Upper lobe of left lung (tissue), 6 donors: ENCODE data around the gene PM20D2. TPM values are rescaled to one million over a fixed set of nuclear protein-coding genes. Genes with fewer than 3 reads are reported as not detected.

Experiments
- ATAC-seq, 2 donors: fragments of 200-7000 bp; cut with Tn5 transposase; one replicate each; pipeline ENCODE4 v1.9.1; 2022; ENCODE audit warnings: mild to moderate bottlenecking in 2 of 2, moderate library complexity in 2 of 2; ENCODE audit not compliant: low FRiP score in 2 of 2
- DNase-seq, 2 donors: peaks; one replicate each; pipeline ENCODE4 v3.0.0-alpha.2; 2019 to 2020
- H3K27ac ChIP-seq, 4 donors: fragments of 200-600 bp; sonication (generic); one replicate each; pipeline ENCODE4 v1.5.1; 2016 to 2019
- H3K27me3 ChIP-seq, 4 donors: fragments of 200-600 bp; sonication (generic); one replicate each; pipeline ENCODE4 v1.5.1; 2017 to 2019
- H3K36me3 ChIP-seq, 4 donors: fragments of 200-600 bp; sonication (generic); one replicate each; pipeline ENCODE4 v1.5.1; 2016 to 2019
- H3K4me1 ChIP-seq, 4 donors: fragments of 200-600 bp; sonication (generic); one replicate each; pipeline ENCODE4 v1.5.1; 2018 to 2019
- H3K4me3 ChIP-seq, 4 donors: fragments of 200-600 bp; sonication (generic); one replicate each; pipeline ENCODE4 v1.5.1; 2017 to 2019; ENCODE audit warnings: mild to moderate bottlenecking in 2 of 4, moderate library complexity in 1 of 4
- H3K9me3 ChIP-seq, 4 donors: fragments of 200-600 bp; sonication (generic); one replicate each; pipeline ENCODE4 v1.5.1; 2018 to 2019
- CTCF ChIP-seq, 6 experiments: fragments of 450-650 bp in 4 of 6; fragments of 200-600 bp in 2 of 6; sonication (generic) in 2 of 6; IDR thresholded peaks; one replicate each; pipeline ENCODE4 v1.5.1; 2016 to 2019; ENCODE audit warnings: antibody characterized with exemption in 6 of 6
- EP300 ChIP-seq, 4 donors: sonication (generic); formaldehyde crosslinking; IDR thresholded peaks; one replicate each; pipeline ENCODE4 v1.5.1; 2017; ENCODE audit warnings: antibody characterized with exemption in 4 of 4, control low read depth in 2 of 4
- POLR2A ChIP-seq, 4 donors: fragments of 450-650 bp; IDR thresholded peaks; one replicate each; pipeline ENCODE4 v1.5.1; 2016 to 2017; ENCODE audit warnings: antibody characterized with exemption in 4 of 4, mild to moderate bottlenecking in 2 of 4
- POLR2AphosphoS5 ChIP-seq, 2 donors: sonication (generic); formaldehyde crosslinking; IDR thresholded peaks; one replicate each; pipeline ENCODE4 v1.5.1; 2017; ENCODE audit warnings: antibody characterized with exemption in 2 of 2
- WGBS, 2 donors: methylation state at CpG; one replicate each; pipeline ENCODE4 v1.1.5; 2017 to 2018; 5-methylcytosine and 5-hydroxymethylcytosine counted together
- total RNA-seq, 6 donors: library from RNA; depleted of rRNA in 4 of 6; stranded (reverse); fragments of >200 nt in 4 of 6; gene quantifications; one replicate each; pipeline versions ENCODE4 v1.1.0 to v1.2.1, GENCODE V29; 2016 to 2021
- donor health status: DM: no; HTN: no; CAD: no; lungs with moderate emphysema.
- donor health status: DM: no; HTN: yes; CAD: no; lungs with severe emphysema.

The PM20D2 gene
- total RNA-seq, 6 donors from 2014 or later: 2.9 to 15.0 (median 5.4) TPM

DNA sequence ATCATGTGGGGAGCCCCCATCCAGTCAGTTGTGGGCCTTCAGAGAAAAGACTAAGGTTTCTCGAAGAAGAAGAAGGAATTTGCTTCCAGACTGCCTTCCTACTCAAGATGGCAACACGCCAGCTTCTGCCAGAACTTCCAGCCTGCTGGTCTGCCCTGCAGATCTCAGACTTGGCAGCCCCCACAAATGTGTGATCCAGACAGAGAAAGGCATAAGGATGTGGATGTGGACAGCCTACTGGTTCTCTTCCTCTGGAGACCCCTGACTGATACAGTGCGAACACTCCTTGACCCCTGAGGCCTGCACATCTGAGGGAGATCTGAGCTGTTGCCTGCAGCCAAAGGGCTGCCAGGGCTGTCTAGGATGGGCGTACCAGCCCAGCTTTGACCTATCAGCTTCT is 62.7 kb downstream of the PM20D2 start:
- TF ChIP-seq CTCF (IDR thresholded peaks at IDR 0.05) (no peak), POLR2A (IDR thresholded peaks at IDR 0.05) (no peak), EP300 (IDR thresholded peaks at IDR 0.05) (no peak), POLR2AphosphoS5 (IDR thresholded peaks at IDR 0.05) (no peak)
- Histone ChIP-seq H3K27me3 (no peaks in the 10 kb centered on the region), H3K4me3 (no peak overlapping the region), H3K36me3 (no peaks in the 10 kb centered on the region), H3K9me3 (no peaks in the 10 kb centered on the region), H3K4me1 (no peaks in the 10 kb centered on the region), H3K27ac (no peak overlapping the region)
- ATAC-seq (no peak), DNase-seq (no peak)
- WGBS, 2 donors: 26 to 79% methylated on average over 3 to 4 of the region's 4 CpGs

GRCh38 chr6:89209457-89209856 is 63.6 kb downstream of the PM20D2 start:
- no peaks in the 10 kb centered on the region for H3K36me3 ChIP-seq
- no peak overlapping the region for H3K4me3 ChIP-seq
- H3K9me3 ChIP-seq: no peaks in the 10 kb centered on the region
- H3K27ac ChIP-seq: no peak overlapping the region
- H3K4me1 ChIP-seq: no peaks in the 10 kb centered on the region
- no peak for ATAC-seq
- 86 to 95% methylated on average over 6 of the region's 6 CpGs for WGBS, 2 donors
- no peaks in the 10 kb centered on the region for H3K27me3 ChIP-seq
- DNase-seq: no peak
- TF ChIP-seq CTCF (IDR thresholded peaks at IDR 0.05) (no peak), EP300 (IDR thresholded peaks at IDR 0.05) (no peak), POLR2AphosphoS5 (IDR thresholded peaks at IDR 0.05) (no peak), POLR2A (IDR thresholded peaks at IDR 0.05) (no peak)

DNA sequence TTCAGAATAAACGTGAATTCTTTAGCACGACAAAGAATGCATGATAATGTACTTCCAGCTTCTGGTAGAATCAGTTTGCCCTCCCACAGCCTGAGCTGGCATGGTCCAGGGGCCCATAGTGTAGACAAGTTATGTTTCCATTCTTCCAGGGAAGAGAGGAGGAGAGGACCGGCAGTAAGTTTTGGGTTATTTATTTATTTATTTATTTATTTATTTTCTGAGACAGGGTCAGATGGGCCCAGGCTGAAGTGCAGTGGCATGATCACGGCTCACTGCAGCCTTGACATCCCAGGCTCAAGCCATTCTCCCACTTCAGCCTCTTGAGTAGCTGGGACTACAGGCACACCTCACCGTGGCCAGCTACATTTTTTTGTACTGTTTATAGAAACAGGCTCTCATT is 66.6 kb downstream of the PM20D2 start:
- Histone ChIP-seq H3K9me3 (no peaks in the 10 kb centered on the region), H3K36me3 (no peaks in the 10 kb centered on the region), H3K27ac (no peak overlapping the region), H3K4me1 (no peaks in the 10 kb centered on the region), H3K4me3 (no peak overlapping the region), H3K27me3 (no peaks in the 10 kb centered on the region)
- DNase-seq: no peak
- TF ChIP-seq EP300 (IDR thresholded peaks at IDR 0.05): no peak
- TF ChIP-seq CTCF (IDR thresholded peaks at IDR 0.05): no peak
- no peak for TF ChIP-seq POLR2A (IDR thresholded peaks at IDR 0.05)
- TF ChIP-seq POLR2AphosphoS5 (IDR thresholded peaks at IDR 0.05): no peak
- WGBS, 2 donors: 52 to 82% methylated on average over 5 of the region's 5 CpGs
- ATAC-seq: no peak

DNA sequence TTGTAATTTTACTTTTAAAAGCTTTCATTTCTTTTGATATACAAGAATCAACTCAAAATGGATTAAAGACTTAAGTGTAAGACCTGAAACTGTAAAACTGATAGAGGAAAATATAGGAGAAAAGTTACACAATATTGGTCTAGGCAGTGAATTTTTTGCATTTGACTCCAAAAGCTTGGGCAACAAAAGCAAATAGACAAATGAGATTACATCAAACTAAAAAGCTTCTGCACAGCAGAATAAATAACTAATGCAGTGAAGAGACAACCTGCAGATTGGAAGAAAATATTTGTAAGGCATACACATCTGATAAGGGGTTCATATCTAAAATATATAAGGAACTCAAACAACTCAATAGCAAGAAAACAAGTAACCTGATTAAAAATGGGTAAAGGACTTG is 68.3 kb downstream of the PM20D2 start:
- no peaks in the 10 kb centered on the region for H3K36me3 ChIP-seq
- H3K27ac ChIP-seq: no peak overlapping the region
- H3K4me1 ChIP-seq: no peaks in the 10 kb centered on the region
- ATAC-seq (no peak), DNase-seq (no peak)
- no peak for TF ChIP-seq POLR2AphosphoS5 (IDR thresholded peaks at IDR 0.05)
- TF ChIP-seq POLR2A (IDR thresholded peaks at IDR 0.05): no peak
- no peaks in the 10 kb centered on the region for H3K27me3 ChIP-seq
- no peaks in the 10 kb centered on the region for H3K9me3 ChIP-seq
- no peak overlapping the region for H3K4me3 ChIP-seq

Other genes starting within 250 kb of the PM20D2 start
- 10 to 100 TPM in 4 of 6 donors, 1 to 10 TPM in 2; 8.9 to 22.4 (median 12.5) TPM for gene RNGTT, start 182.4 kb upstream of the PM20D2 start, total RNA-seq
- 100 to 1,000 TPM in 5 of 6 donors, 10 to 100 TPM in 1; 96.4 to 238 (median 167) TPM for gene PNRC1, start 65.3 kb upstream of the PM20D2 start, total RNA-seq
- under 1 TPM in 5 of 6 donors, not detected in 1; 0.10 to 0.89 (median 0.23) TPM for gene SRSF12, start 28.0 kb upstream of the PM20D2 start, total RNA-seq
- not detected for gene GABRR1, start 71.3 kb downstream of the PM20D2 start, total RNA-seq
- gene GABRR2, start 169.2 kb downstream of the PM20D2 start, total RNA-seq: 1 to 10 TPM in 5 of 6 donors, under 1 TPM in 1; 0.30 to 3.1 (median 1.6) TPM
- gene UBE2J1, start 206.7 kb downstream of the PM20D2 start, total RNA-seq: 10 to 100 TPM; 16.5 to 55.5 (median 37.4) TPM